T-helper 1 cell treated with Interleukin-12 subunit alpha and Interleukin-12 subunit beta and Interleukin-4 antibody, amounts not matched to agents 30 ng/mL and 1 ng/mL, for 36 hours (primary cell): ENCODE data around the gene COX7A2. TPM values are rescaled to one million over a fixed set of nuclear protein-coding genes. Genes with fewer than 3 reads are reported as not detected.

Experiments
- intact Hi-C: fragments of 100-400 bp; cut with micrococcal nuclease; formaldehyde crosslinking; loops from one replicate; pipeline ENCODE4 v1.15.1; 2024
- total RNA-seq: library from RNA; stranded (reverse); gene quantifications from 2 replicates; pipeline ENCODE4 v1.2.3, GENCODE V29; 2022

The COX7A2 gene
- total RNA-seq, 1 donor from 2014 or later, result 440 TPM

DNA sequence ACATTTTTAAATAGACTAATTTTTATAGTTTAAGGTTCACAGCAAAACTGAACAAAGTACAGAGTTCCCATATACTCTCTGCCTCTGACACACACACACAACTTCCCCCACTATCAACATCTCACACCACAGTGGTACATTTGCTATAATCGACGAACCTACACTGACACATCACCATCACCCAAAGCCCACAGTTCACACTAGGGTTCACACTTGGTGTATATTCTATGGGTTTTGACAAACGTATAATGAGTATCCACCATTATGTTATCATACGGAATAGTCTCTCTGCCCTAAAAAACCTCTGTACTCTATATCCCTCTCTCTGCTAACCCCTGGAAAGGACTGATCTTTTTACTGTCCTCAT lies 25.4 kb upstream of the COX7A2 start:
- intact Hi-C loops, result no loop called here

DNA sequence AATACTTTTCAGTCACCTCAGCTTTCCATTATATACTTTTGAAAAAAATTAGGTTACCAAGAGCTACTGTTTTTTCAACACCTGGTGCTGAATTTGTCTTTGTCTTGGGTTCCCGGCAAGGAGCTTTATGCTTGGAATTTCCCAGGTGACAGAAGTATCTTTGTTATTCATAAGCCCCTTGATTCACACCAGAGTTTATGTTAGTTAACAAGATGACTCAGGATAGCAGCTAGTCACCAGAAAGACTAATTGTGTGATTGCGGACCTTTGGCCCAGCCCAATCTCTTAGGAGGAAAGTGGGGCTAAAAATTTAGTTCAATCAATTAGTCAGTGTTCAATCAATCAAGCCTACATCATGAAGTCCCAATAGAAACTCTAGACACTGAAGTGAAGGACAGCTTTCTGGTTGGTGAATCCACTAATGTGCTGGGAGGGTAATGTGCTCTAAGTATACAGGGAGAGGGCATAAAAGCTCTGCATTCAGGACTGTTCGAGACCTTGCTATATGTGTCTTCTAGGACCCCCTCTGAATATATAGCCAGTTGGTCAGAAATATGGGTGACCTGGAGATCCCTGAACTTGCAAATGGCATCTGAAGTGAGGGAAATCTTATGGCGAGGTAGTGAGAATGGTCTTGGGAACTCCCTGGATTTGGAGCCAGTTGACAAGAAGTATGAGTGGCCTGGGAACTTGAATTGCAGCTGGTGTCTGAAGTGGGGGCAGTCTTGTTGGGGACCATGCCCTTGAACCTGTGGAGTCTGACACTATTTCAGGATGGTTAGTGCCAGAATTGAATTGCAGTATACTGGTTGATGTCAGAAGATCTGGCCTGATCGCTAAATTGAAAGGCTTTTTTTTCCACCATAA lies 24.8 kb upstream of the COX7A2 start:
- intact Hi-C loops, result no loop called here

DNA sequence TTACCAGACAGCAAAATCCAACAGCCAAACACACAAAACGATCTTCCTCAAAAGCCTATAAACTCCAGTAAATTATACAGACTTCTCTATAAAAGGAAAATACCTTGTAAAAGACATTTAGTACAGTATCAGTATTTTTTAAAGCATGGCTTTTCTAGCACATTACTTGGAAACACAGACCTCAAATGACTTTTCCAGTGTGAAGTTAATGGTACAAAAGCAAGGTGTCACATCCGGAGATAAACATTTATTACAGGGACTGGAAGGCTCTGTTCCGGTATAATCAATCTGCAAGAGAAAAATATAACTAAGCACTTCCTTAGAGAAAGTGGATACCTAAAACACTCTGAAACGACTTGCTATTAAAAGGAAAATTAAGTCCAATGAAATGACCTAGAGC lies 23.9 kb upstream of the COX7A2 start:
- intact Hi-C loops, result loop anchor here (2.0 kb wide), 1 partner anchor 23 kb away; no protein-coding TSS in a partner anchor

DNA sequence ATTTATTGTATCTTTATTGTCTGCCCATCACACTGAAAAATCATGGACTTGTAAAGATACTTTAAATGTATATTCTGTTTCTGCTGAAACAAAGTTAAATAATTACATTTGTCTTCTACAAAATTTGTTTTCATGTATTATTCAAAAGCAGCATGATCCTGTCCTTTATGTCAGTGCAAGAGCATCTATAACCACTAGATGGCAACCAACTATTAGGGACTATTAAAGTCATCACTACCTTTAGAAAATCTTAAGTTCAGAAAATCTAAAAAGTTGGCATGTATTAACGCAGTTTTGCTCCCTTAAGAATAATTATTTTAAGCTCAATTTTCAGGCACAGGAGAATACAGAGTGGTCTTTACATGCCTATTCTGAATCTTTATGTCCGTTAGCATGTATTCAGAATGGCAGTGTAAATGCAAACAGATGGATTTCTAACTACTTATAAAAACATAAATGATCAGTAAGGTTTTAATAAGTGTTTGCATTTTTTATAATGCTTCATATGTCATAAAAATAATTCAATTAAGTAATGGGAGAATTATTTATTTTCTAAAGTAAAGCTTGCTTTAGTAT lies 23.2 kb upstream of the COX7A2 start:
- intact Hi-C loops, result loop anchor here (1.0 to 2.0 kb wide), 4 partner anchors 18 to 259 kb away; no protein-coding TSS in a partner anchor

DNA sequence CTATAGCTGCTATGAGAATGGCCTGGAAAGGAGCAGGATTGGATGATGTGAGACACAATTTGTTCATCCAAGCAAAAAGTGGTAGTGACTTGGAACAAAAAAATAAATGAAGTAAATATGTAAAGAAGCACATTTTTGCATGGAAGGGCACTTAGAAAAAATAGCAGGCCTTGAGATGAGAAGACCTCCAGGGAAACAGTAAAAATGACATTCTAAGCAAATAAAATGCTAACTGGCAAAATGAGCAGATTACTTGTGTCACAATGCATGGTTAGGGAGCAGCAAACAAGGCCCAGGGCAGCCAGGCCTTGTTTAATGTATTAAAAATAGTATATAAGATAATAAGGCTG lies 19.8 kb upstream of the COX7A2 start:
- intact Hi-C loops, result no loop called here

DNA sequence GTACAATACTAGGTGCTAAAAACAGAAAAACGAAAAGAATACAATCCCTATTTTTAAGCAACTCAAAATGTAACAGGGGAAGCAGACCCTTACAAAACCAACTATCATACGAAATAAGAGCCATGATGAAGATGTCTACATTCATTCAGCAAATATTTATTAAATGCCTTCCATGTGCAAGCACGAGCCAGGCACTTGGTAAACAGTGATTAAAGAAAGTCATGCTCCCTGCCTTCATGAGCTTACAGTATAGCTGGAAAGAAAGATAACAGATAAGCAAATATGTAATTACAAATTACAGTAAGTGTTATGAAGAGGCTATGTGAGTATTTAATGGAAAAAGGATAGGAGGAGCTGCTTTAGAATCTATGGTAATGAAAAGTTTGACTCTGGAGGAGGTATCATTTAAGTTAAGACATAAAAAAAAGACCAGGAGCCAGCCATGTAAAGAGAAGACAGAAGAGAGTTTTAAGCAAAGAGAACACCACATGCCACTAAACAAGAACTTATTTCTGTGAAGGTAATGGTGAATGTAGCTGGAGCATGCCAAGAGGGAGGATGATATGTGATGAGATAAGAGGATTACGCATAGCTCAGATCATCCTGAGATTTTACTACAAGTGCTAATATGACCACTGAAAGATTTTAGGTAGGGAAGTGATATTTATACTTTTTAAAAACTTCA lies 19.3 kb upstream of the COX7A2 start:
- intact Hi-C loops, result no loop called here

DNA sequence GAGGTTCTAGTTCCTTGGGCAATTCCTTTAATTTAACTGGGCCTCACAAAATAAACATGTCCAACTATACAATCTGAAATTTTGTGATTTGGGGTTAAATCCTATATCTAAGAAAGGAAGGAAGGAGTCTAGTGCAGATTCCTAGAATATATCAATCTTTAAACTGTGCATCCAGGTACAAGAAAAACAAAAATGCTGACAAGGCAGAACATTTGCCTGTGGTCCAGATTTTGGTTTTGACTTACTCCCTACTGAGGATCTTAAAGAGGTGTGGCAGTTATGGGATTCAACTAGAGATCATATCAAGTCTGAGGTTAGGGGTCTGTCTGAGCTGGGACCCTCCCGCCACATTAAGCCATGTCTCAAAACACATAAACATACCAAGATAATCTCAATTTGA lies 17.7 kb upstream of the COX7A2 start:
- intact Hi-C loops, result no loop called here

DNA sequence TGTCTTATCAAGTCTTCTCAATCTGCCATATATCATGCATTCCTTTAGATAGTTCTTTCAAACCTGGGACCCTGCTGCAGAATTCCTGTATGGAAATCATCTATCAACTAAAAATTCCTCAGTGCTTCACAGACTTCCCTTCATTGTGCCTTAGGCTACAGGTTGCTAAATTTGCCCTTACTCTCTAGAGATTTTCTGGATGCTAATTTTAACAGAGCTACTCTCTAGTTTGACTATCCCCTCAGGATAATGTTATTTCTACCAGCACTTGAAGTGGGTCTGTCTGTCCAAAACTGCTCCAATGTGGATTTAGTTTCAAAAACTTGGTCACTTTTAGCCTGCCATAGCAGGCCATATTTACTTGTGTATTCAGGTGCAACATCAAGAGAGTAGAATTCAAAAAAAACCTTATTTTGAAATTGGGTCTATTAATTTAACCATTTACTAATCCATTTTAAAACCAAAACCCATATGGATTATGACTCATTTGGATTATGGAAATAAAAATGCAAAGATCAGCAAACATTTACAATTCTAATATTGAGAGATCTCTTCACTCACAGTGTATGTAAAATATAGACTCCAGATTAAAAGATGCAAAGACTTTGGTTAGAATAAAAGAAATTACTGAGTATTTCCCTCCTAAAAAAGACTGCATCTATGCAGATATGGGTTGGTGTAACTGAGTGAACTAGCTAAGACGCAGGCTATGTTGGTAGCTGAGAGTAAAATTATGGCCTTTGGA lies 13.9 kb upstream of the COX7A2 start:
- intact Hi-C loops, result loop anchor here (2.0 kb wide), 1 partner anchor 13 kb away; no protein-coding TSS in a partner anchor

DNA sequence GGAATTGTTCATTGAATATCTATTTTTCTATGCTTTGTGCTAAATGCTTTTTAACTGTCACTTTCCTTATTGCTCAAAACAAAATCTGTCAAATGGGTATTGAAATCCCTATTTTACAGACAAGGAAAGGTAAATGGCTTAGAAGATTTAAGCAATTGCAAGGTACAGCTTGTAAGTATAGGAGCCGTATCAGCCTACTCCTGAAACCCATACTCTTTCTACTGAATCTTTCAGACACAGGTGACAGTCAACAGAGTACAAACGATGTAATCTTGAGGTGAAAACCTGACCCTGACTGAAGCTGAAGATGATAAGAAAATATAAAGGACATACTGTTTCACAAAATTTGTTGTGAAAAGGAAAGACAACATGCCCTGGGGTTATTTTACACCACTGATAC lies 7.0 kb upstream of the COX7A2 start:
- intact Hi-C loops, result no loop called here

DNA sequence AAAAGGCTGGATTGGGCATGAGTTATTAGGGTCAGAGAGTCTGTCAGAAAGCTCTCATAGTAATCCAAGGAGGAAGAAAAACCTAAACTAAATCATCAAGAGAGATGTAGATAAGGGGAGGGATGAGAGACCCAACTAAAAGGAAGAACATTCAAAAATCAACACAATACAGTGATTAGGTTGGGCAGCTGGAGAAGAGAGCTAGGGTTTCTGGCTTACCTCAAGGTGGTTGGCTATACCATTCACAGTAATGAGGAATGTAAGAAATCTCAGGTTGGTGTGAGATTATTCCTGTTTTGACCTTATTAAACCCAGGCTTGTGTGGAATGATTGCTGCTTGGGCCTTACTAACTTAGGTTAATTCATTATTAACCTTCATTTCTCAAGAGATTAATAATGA lies 6.2 kb upstream of the COX7A2 start:
- intact Hi-C loops, result loop anchor here (10.0 kb wide), 1 partner anchor 1795 kb away; the partner anchor contains the start of gene CGAS

DNA sequence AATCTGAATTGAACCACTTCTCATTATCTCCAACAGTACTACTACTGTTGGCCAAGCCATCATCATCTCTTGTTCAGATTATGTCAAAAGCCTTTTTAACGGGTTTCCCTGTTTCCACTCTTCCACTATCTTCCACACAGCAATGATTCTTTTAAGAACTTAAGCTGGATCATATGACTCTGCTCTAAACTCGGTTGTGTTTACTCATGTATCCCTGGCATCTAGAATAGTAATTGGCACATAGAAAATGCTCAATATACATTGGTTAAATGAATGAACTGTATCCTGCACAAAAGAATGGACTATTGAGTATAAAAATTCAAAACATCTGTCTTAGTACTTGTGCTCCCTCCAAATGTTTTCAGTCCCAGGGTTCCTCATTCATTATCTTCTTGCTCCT lies 2.8 kb upstream of the COX7A2 start:
- intact Hi-C loops, result loop anchor here (10.0 kb wide), 1 partner anchor 1792 kb away; the partner anchor contains the start of gene CGAS

DNA sequence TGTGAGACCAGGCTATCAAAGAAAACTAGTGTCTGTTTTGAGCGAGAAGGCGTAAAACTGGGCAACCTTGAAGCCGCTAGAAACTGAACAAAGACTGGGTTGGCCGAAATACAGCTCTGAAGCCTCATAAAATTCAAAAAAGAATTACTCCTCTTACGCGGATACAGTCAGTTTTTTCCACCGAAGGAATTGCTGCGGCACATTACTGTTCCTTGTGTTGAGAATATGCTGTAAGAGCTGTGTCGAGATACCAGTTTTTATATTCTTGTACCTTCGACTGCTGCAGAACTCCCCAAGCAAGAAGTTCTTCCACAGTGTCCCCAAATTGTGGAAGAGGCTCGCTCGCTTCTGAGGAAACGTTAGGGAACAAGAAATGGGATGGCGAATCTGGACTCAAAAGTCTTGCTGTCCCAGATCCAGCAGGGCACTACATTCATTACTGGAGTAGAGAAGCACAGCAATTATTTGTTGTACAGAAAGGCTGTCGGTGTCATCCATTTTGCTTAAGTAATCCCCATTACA lies 523 bp upstream of the COX7A2 start:
- intact Hi-C loops, result loop anchor here (2.0 to 10.0 kb wide), 3 partner anchors 15 to 1789 kb away; partner anchors contain the start of gene CGAS

DNA sequence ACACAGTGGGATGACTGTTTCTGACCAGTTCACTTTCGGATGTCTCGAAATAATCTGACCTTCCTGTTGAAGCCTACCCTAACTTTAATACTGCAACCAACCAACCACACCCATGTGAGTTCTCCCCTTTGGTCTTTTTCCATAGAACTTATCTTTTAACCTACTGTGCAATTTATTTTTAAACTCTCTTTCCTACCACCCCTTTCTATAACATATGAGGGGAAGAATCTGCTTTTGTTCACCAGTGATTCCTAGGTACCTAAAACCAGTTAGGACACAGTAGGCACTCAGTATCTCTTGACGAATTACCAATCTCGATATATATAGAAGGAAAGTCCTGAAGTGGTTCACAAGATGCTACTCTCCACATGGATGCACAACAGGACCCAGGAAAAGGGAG lies 7.0 kb downstream of the COX7A2 start:
- intact Hi-C loops, result no loop called here

DNA sequence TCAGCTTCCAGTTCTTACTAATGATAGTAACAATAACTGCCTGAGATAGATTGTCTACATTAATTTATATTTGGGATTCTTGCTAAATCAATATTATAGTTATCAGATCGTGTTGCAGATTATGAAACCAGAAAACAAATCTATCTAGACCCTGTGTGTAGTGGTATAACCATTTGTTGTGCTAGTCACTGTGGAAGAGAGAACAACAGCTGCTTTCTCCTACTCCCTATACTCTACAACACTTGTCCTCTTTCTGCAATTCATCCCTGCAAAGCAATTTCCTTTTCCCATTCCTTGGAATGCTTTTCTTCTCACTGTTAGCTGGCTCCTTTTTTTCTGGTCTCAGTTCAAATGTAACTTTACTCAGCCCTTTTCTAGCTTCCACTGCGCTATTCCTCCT lies 8.3 kb downstream of the COX7A2 start:
- intact Hi-C loops, result no loop called here

DNA sequence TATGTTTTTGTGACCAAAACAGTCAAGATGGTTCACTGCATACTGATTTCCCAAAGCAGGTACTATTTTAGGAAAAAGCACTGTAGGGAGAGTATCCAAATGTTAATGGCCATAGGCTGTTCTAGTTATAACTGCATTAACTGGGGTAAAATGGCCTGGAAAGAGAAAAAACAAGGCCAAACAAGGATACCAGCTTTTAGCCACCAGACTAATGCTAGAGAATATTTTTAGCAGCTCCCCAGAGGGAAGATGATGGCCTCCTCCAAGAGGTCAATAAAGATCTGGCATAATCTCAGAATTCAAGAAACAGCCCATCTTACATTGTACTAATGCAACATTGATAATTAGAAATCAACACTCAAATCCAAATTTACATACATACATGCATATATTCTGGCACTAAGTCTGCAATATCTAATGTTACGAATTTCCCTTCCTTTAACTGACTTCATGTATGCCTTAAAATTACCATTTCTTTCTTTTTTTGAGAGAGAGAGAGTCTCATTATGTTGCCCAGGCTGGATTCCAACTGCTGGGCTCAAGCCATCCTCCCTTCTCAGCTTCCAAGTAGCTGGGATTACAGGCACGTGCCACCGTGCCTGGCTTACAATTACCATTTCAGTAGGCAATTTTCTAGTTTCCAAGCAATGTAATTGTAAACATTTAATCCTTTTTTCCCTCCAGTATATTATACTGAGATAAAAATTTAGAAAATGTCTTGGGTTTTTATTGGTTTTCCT lies 9.3 kb downstream of the COX7A2 start:
- intact Hi-C loops, result no loop called here

DNA sequence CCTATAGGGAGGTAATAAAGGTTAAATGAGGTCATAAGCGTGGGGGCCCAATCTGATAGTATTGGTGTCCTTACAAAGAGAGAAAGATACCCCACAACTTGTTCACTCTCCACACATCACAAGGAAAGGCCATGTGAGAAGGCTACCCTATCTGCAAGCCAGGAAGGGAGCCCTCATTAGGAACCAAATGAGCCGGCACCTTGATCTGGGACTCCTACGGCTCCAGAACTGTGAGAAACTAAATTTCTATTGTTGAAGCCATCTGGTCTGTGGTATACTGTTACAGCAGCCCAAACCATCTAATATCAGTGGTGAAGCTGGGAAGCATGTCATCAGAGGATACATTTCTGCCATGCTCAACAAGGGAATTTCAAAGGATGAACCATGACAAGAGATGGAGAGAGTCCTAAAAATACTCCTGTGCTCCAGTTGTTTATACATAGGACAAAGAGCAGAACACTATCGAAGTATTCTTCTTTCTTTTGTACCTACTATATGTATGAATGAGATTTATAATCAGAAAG lies 10.4 kb downstream of the COX7A2 start:
- intact Hi-C loops, result no loop called here

DNA sequence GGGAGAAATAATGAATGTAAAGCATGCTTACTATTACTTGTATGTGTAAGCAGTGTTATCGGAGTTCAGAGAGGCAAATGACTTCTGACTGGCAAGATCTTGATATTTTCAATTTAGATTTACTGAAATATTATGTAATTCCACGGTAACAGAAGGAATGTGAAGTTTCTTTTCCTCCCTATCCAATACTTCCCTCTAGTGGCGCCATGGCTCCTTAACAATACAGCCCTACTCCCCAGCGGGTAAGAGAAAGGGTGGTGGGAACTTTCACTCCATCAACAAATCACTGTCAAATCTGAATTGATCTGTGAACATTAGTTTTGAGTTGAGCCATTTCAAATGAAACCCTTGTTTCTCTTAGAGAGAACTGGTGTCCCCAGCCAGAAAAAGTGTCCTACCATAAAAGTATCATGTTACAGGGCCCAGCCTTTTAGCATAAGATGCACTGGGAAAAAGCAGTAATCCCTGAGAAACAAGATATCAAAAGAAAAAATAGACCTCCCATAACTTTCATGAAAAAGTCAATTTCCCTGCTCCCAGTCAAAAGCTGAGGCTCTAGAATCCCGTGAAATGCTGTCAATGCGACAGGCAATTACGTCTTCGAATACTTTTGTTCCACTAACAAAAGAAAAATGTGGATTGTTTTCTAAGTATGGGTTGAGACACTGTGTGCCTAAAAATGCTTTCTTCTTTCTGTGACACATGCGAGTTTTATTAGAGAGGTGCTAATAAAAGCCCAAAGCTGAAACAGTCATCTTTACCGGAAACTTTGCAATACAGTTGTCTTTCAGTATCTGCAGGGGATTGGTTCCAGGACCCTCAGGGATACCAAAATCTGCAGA lies 12.9 kb downstream of the COX7A2 start:
- intact Hi-C loops, result no loop called here

DNA sequence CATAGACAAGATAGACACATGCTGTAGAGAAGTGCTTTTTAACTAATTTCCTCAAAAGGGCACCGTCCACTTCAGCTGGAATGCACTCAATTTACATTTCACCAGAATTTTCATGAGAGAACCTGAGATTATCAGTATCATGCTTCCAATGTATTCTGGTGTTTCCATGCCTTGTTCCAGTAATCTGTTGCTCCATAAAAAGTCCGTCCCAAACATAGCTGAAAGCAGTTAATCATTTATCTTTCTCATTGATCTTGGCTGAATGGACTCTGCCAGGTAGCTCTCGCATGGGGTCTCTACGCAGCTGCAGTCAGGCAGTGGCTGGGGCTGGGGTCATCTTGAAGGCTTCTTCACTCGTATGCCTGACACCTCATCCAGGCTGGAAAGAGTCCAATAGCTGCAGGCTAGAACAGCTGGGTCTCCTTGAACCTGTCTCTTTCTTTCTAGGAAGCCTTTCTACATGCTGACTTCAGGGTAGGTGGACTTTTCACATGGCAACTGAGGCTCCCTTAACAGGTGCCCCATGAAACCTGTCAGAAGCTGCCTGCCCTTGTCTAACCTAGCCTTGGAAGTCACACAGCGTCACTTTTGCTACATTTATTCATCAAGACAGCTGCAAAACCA lies 19.2 kb downstream of the COX7A2 start:
- intact Hi-C loops, result no loop called here

DNA sequence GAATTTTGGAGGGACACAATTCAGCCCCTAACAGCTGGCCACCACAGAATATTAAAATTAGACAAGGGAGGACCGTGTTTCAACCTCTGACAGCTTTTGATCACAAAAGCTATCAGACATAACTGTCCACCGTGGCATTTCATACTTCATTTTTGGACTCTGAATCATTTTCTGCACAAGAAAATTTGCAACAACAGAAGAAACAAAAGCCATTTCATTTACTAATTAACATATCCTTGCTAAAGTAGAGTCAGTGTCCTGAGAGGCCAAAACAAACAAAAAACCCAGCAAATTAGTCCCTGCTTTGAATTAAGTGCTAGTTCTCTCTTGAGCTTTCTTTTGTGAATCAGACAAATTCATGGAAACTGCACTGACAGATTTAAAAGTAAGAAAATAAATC lies 20.2 kb downstream of the COX7A2 start:
- intact Hi-C loops, result no loop called here
